Thyroid gland (tissue), 4 donors: ENCODE data around the gene OR52H1. TPM values are rescaled to one million over a fixed set of nuclear protein-coding genes. Genes with fewer than 3 reads are reported as not detected.

ENCODE experiments used
- DNase-seq, 2 donors: peaks; one replicate each; pipeline ENCODE4 v3.0.0-alpha.2; 2019
- H3K27ac ChIP-seq, 3 donors: fragments of 200-600 bp; sonication (generic); 1 replicate in 2 of 3; 2 replicates in 1 of 3; pipeline ENCODE4 v1.5.1; 2016 to 2019; ENCODE audit warnings: mild to moderate bottlenecking in 1 of 3, moderate library complexity in 1 of 3
- H3K27me3 ChIP-seq: fragments of 200-600 bp; sonication (generic); one replicate; pipeline ENCODE4 v1.5.1; 2019
- H3K36me3 ChIP-seq, 2 donors: fragments of 200-600 bp; sonication (generic); one replicate each; pipeline ENCODE4 v1.5.1; 2016 to 2019
- H3K4me1 ChIP-seq, 2 donors: fragments of 200-600 bp; sonication (generic); one replicate each; pipeline ENCODE4 v1.5.1; 2017 to 2019
- H3K4me3 ChIP-seq, 3 donors: fragments of 200-600 bp; sonication (generic); replicated peaks in 1 of 3; 1 replicate in 2 of 3; 2 replicates in 1 of 3; pipeline ENCODE4 v1.5.1; 2016; ENCODE audit warnings: mild to moderate bottlenecking in 1 of 3
- H3K9me3 ChIP-seq: fragments of 200-600 bp; sonication (generic); one replicate; pipeline ENCODE4 v1.5.1; 2017
- POLR2A ChIP-seq, 2 donors: fragments of 450-650 bp; IDR thresholded peaks; one replicate each; pipeline ENCODE4 v1.6.1; 2017; ENCODE audit warnings: antibody characterized with exemption in 2 of 2, mild to moderate bottlenecking in 2 of 2, moderate library complexity in 1 of 2
- WGBS, 2 donors: methylation state at CpG; one replicate each; pipeline ENCODE4 v1.1.5; 2017; 5-methylcytosine and 5-hydroxymethylcytosine counted together
- intact Hi-C: fragments of 100-400 bp; cut with DNase I; formaldehyde crosslinking; loops from one replicate; pipeline ENCODE4 v1.15.1; 2023
- total RNA-seq, 4 donors: library from RNA; depleted of rRNA; stranded (reverse); fragments of >200 nt; gene quantifications; one replicate each; pipeline ENCODE4 v1.2.3, GENCODE V29; 2016
- TF ChIP-seq, protein P1 (sequence below), 6 experiments: fragments of 200-600 bp in 3 of 6; fragments of 450-650 bp in 3 of 6; sonication (generic) in 3 of 6; IDR thresholded peaks; one replicate each; pipeline ENCODE4 v1.5.1; 2016 to 2019; ENCODE audit warnings: antibody characterized with exemption in 6 of 6, mild to moderate bottlenecking in 2 of 6, inconsistent platforms in 1 of 6, moderate library complexity in 1 of 6

The OR52H1 gene
- total RNA-seq: 1 to 10 TPM in 3 of 4 donors, under 1 TPM in 1; 0.78 to 2.8 (median 1.1) TPM

DNA sequence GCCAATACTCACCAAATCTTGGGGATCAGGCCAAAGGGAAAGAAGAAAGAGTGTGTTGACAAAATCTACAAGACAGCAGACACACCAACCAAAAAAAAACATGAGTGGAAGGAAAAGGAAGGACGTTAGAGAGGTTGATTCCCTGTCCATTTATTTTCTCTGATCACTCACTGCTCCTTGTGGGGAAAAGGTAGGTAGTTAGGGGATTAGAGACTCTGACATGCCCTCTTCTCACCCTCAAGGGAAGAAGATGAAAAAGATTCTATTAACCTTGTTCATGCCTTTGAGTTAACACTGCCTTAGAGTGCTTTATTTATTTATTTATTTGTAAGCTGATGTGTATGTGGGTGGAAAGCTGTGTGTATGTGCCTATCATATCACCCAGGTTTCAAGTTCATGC is at the start of gene OR52H1:
Gene OR52H1, minus strand, starts transcription at position 101 of the 400 bp plus-strand sequence. CDS start 3,035 bp downstream, outside the sequence.
- H3K36me3 ChIP-seq: no peaks in the 10 kb centered on the region
- 50 to 61% methylated on average over 1 of the region's 1 CpG for WGBS, 2 donors
- no peaks in the 10 kb centered on the region for H3K9me3 ChIP-seq
- no peak within 1 kb of the TSS for H3K4me3 ChIP-seq
- intact Hi-C loops: no loop called here
- TF ChIP-seq POLR2A (IDR thresholded peaks at IDR 0.05): no peak
- TF ChIP-seq, protein P1, sequence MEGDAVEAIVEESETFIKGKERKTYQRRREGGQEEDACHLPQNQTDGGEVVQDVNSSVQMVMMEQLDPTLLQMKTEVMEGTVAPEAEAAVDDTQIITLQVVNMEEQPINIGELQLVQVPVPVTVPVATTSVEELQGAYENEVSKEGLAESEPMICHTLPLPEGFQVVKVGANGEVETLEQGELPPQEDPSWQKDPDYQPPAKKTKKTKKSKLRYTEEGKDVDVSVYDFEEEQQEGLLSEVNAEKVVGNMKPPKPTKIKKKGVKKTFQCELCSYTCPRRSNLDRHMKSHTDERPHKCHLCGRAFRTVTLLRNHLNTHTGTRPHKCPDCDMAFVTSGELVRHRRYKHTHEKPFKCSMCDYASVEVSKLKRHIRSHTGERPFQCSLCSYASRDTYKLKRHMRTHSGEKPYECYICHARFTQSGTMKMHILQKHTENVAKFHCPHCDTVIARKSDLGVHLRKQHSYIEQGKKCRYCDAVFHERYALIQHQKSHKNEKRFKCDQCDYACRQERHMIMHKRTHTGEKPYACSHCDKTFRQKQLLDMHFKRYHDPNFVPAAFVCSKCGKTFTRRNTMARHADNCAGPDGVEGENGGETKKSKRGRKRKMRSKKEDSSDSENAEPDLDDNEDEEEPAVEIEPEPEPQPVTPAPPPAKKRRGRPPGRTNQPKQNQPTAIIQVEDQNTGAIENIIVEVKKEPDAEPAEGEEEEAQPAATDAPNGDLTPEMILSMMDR (IDR thresholded peaks at IDR 0.05): no peak
- H3K27me3 ChIP-seq: no peaks in the 10 kb centered on the region
- H3K4me1 ChIP-seq: peaks cover 0 to 4% of the 10 kb centered on the region in 2 donors
- DNase-seq: no peak
- no peak within 1 kb of the TSS for H3K27ac ChIP-seq

DNA sequence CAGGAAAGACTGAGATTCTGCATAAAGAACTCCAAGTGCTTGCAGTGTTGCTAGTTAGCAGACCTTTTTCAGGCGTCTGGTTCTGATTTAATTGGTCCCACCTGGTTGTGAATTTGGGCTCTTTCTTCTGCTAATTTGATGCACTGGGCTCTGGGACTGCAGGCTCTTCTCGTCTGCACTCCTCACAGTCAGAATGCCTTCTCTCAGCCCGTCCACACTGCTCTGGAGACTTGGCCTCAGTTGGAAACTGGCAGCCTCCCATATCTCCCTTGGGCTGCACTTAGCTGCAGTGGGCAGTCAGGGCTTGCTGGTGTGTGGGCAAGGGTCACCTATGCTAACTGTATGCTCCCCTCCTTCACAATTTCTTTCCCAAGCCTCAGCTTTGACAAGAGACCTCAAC is 49.6 kb upstream of the OR52H1 start:
- H3K4me3 ChIP-seq: no peak overlapping the region
- H3K27ac ChIP-seq: no peak overlapping the region
- intact Hi-C loops: loop anchor here (10.0 kb wide), 1 partner anchor 67 kb away; no protein-coding TSS in a partner anchor

DNA sequence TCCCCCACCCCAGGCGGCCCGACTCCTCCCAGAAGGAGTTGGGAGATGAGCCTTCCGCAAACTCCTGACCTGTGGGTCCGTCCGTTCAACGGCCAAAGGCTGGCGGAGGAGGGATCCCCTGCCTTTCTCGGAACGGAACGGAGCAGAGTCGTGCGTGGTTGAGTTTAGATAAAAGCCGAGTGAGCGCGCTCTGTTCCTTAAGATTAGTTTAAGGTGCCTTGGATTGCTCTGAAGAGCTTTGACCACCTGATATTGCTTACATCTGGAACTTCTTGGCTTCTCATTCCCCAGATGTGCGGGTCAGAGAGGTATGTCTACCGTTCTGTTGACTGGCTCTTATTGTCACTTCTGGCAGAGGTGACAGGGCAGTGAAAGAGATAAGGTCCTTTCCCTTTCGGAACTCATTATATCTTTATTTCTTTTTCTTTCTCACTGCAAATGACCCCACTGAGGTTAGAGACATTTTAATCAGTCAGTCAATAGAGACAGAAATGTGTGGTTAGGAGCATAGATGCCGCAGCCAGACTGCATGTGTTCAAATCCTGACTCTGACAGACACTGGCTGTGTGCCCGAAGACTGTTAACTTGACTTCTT is 48.4 kb upstream of the OR52H1 start, which contains the start of gene TRIM6:
Gene TRIM6, plus strand, starts transcription at position 31 of the 595 bp plus-strand sequence. Its CDS starts 261 bp downstream, at position 292.
- peaks cover 16 to 29% of the 10 kb centered on the region in 2 donors for H3K4me1 ChIP-seq
- H3K4me3 ChIP-seq: peak within 1 kb of the TSS; percentile 30 to 54 (median 35)
- WGBS, 2 donors: 10 to 12% methylated on average over 9 to 14 of the region's 20 CpGs
- DNase-seq: peak; percentile 63 to 70
- no peaks in the 10 kb centered on the region for H3K9me3 ChIP-seq
- H3K27ac ChIP-seq: peak within 1 kb of the TSS; percentile 53 to 84 (median 70)
- intact Hi-C loops: loop anchor here (10.0 kb wide), 1 partner anchor 68 kb away; no protein-coding TSS in a partner anchor
- no peaks in the 10 kb centered on the region for H3K27me3 ChIP-seq
- TF ChIP-seq, protein P1 (IDR thresholded peaks at IDR 0.05): no peak
- peak in 1 of 2 donors; percentile 40 for TF ChIP-seq POLR2A (IDR thresholded peaks at IDR 0.05)
- H3K36me3 ChIP-seq: no peaks in the 10 kb centered on the region

More for the DNA sequence above, 49.6 kb upstream of the OR52H1 start:
- H3K36me3 ChIP-seq: no peaks in the 10 kb centered on the region
- no peaks in the 10 kb centered on the region for H3K9me3 ChIP-seq
- no peaks in the 10 kb centered on the region for H3K27me3 ChIP-seq
- 32 to 47% methylated on average over 3 of the region's 3 CpGs for WGBS, 2 donors
- peaks cover 14 to 28% of the 10 kb centered on the region in 2 donors for H3K4me1 ChIP-seq
- no peak for TF ChIP-seq POLR2A (IDR thresholded peaks at IDR 0.05)
- TF ChIP-seq, protein P1 (IDR thresholded peaks at IDR 0.05): no peak
- DNase-seq: peak; percentile 27 to 35

DNA sequence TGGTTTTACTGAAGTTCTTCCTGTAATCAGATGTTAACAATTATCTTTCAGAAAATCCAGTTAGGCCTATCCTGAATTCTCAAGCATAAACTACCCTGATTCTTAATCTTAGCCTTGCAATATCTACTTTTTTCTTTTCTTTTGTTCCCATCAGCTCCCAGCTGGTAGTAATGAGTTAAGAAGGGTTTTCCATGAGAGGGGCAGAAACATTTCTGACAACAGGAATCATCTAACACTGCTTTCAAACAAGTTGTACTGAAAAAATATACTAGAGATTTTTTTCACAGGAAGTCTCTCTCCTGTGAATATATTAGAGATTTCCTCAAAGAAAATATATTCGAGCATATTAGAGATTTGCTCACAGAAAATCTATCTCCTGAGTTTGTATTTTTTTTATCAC is 44.8 kb upstream of the OR52H1 start:
- 26 to 38% methylated on average over 1 of the region's 1 CpG for WGBS, 2 donors
- Histone ChIP-seq H3K4me3 (no peak overlapping the region), H3K27me3 (no peaks in the 10 kb centered on the region), H3K4me1 (peaks cover 13 to 17% of the 10 kb centered on the region in 2 donors), H3K27ac (peak overlapping the region in 2 of 3 donors; percentile 55 to 65), H3K36me3 (no peaks in the 10 kb centered on the region), H3K9me3 (no peaks in the 10 kb centered on the region)
- no peak for TF ChIP-seq POLR2A (IDR thresholded peaks at IDR 0.05)
- TF ChIP-seq, protein P1 (IDR thresholded peaks at IDR 0.05): no peak
- intact Hi-C loops: loop anchor here (10.0 kb wide), 1 partner anchor 72 kb away; no protein-coding TSS in a partner anchor
- no peak for DNase-seq

DNA sequence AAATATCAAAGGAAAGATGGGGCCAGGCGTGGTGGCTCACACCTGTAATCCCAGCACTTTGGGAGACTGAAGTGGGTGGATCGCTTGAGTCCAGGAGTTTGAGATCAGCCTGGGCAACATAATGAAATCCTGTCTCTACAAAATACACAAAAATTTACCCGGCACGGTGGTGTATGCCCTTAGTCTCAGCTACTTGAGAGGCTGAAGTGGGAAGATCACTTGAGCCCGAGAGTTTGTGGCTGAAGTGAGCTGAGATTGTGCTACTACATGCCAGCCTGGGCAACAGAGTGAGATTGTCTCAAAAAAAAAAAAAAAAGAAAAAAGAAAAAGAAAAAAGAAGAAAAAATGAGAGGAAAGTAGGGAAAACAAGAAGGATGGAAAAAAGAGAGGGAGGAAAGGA is 44.3 kb upstream of the OR52H1 start:
- DNase-seq: peak; percentile 56 to 63
- Histone ChIP-seq H3K9me3 (no peaks in the 10 kb centered on the region), H3K27ac (peak overlapping the region in 1 of 3 donors; percentile 55), H3K27me3 (no peaks in the 10 kb centered on the region), H3K4me3 (no peak overlapping the region), H3K4me1 (peaks cover 8 to 12% of the 10 kb centered on the region in 2 donors), H3K36me3 (no peaks in the 10 kb centered on the region)
- intact Hi-C loops: loop anchor here (10.0 kb wide), 1 partner anchor 72 kb away; no protein-coding TSS in a partner anchor
- no peak for TF ChIP-seq POLR2A (IDR thresholded peaks at IDR 0.05)
- TF ChIP-seq, protein P1 (IDR thresholded peaks at IDR 0.05): no peak
- 32 to 48% methylated on average over 5 of the region's 5 CpGs for WGBS, 2 donors
